GM12872 (cell line): ENCODE results near the gene LMO1.

ENCODE experiments used
- CTCF ChIP-seq: IDR thresholded peaks from 3 replicates; pipeline ENCODE4 v1.5.1; 2011; ENCODE audit warnings: low read depth, mild to moderate bottlenecking, low read length, moderate library complexity; ENCODE audit not compliant: insufficient read depth

The LMO1 gene

GRCh38 chr11:8263769-8264410 is at the start of gene LMO1:
Gene LMO1, minus strand, starts transcription at chr11:8263878. Its CDS starts 516 bp downstream, at chr11:8263362.
- TF ChIP-seq CTCF: peak; percentile 96

GRCh38 chr11:8312986-8313385 is 49.3 kb upstream of the LMO1 start:
- TF ChIP-seq CTCF: no peak

GRCh38 chr11:8311366-8311765 is 47.7 kb upstream of the LMO1 start:
- no peak for TF ChIP-seq CTCF

- TF ChIP-seq CTCF: no peak
Measured at GRCh38 chr11:8310743-8311298, 47.1 kb upstream of the LMO1 start.

- 0 out of 3 replicates have a peak, but pooled peaks have one; percentile 5 for TF ChIP-seq CTCF
Measured at GRCh38 chr11:8309862-8310261, 46.2 kb upstream of the LMO1 start.

- no peak for TF ChIP-seq CTCF
Measured at GRCh38 chr11:8309311-8309710, 45.6 kb upstream of the LMO1 start.

- TF ChIP-seq CTCF: no peak
Measured at GRCh38 chr11:8307601-8308000, 43.9 kb upstream of the LMO1 start.
